ENCODE results near the gene ART1. TPM values are rescaled to one million over a fixed set of nuclear protein-coding genes. Genes with fewer than 3 reads are reported as not detected.

The ART1 gene
- total RNA-seq, 2 donors from 2014 or later, result not detected

GRCh38 chr11:3609416-3610265, 35.3 kb upstream of the ART1 start:
- no peaks in the 10 kb centered on the region for H3K4me1 ChIP-seq
- H3K9me3 ChIP-seq, result no peaks in the 10 kb centered on the region
- intact Hi-C loops (cut with DNase I), result no loop called here
- TF ChIP-seq CTCF (IDR thresholded peaks at IDR 0.05), result peak; percentile 90
- DNase-seq, result peak; percentile 43
- no peak overlapping the region for H3K9ac ChIP-seq (ENCODE audit: low read depth in 2 of 2, low read length in 2 of 2)
- no peaks in the 10 kb centered on the region for H3K27me3 ChIP-seq
- H3K27ac ChIP-seq, result no peak overlapping the region
- no peak overlapping the region for H3K4me3 ChIP-seq
- no peaks in the 10 kb centered on the region for H3K36me3 ChIP-seq

GRCh38 chr11:3610846-3611245, 34.1 kb upstream of the ART1 start:
- Histone ChIP-seq H3K9me3 (no peaks in the 10 kb centered on the region), H3K27me3 (no peaks in the 10 kb centered on the region), H3K27ac (no peak overlapping the region), H3K4me3 (no peak overlapping the region), H3K4me1 (no peaks in the 10 kb centered on the region), H3K36me3 (no peaks in the 10 kb centered on the region), H3K9ac (ENCODE audit: low read depth in 2 of 2, low read length in 2 of 2) (no peak overlapping the region)
- TF ChIP-seq CTCF (IDR thresholded peaks at IDR 0.05), result no peak
- DNase-seq, result no peak
- intact Hi-C loops (cut with DNase I), result no loop called here

- Histone ChIP-seq H3K9me3 (no peaks in the 10 kb centered on the region), H3K4me1 (no peaks in the 10 kb centered on the region), H3K36me3 (no peaks in the 10 kb centered on the region), H3K9ac (ENCODE audit: low read depth in 2 of 2, low read length in 2 of 2) (no peak overlapping the region), H3K4me3 (no peak overlapping the region), H3K27ac (no peak overlapping the region), H3K27me3 (no peaks in the 10 kb centered on the region)
- TF ChIP-seq CTCF (IDR thresholded peaks at IDR 0.05), result no peak
- intact Hi-C loops (cut with DNase I), result no loop called here
- DNase-seq, result no peak
These were observed 32.8 kb upstream of the ART1 start for GRCh38 chr11:3611976-3612678.

GRCh38 chr11:3613998-3614741, 30.8 kb upstream of the ART1 start:
- H3K9ac ChIP-seq (ENCODE audit: low read depth in 2 of 2, low read length in 2 of 2), result no peak overlapping the region
- no peaks in the 10 kb centered on the region for H3K4me1 ChIP-seq
- no peak overlapping the region for H3K4me3 ChIP-seq
- no peak for TF ChIP-seq CTCF (IDR thresholded peaks at IDR 0.05)
- no peaks in the 10 kb centered on the region for H3K9me3 ChIP-seq
- no peaks in the 10 kb centered on the region for H3K27me3 ChIP-seq
- H3K27ac ChIP-seq, result no peak overlapping the region
- no peaks in the 10 kb centered on the region for H3K36me3 ChIP-seq
- no peak for DNase-seq
- intact Hi-C loops (cut with DNase I), result no loop called here

GRCh38 chr11:3614742-3615171, 30.2 kb upstream of the ART1 start:
- Histone ChIP-seq H3K27me3 (no peaks in the 10 kb centered on the region), H3K4me3 (no peak overlapping the region), H3K36me3 (no peaks in the 10 kb centered on the region), H3K9ac (ENCODE audit: low read depth in 2 of 2, low read length in 2 of 2) (no peak overlapping the region), H3K4me1 (no peaks in the 10 kb centered on the region), H3K9me3 (no peaks in the 10 kb centered on the region), H3K27ac (no peak overlapping the region)
- no peak for TF ChIP-seq CTCF (IDR thresholded peaks at IDR 0.05)
- no peak for DNase-seq
- intact Hi-C loops (cut with DNase I), result no loop called here
